ENCODE measurements around the gene TKT.

TKT gene

GRCh38 chr3:53287131-53287629 lies 31.4 kb upstream of the TKT start:
- Histone ChIP-seq H3K79me2 (ENCODE audit: control insufficient read depth, insufficient read depth, low read length, poor library complexity) (no peaks in the 10 kb centered on the region), H4K12ac (ENCODE audit: low read depth, low read length) (no peak overlapping the region), H2BK120ac (ENCODE audit: insufficient read depth, low read length, poor library complexity) (no peak overlapping the region), H3K14ac (ENCODE audit: low read length) (no peak overlapping the region), H4K8ac (ENCODE audit: low read depth, low read length) (no peak overlapping the region), H2BK5ac (ENCODE audit: low read depth, low read length, poor library complexity) (no peak overlapping the region), H2BK12ac (ENCODE audit: low read length) (no peak overlapping the region), H3K27ac (ENCODE audit: low read depth, low read length) (no peak overlapping the region), H3K9me3 (ENCODE audit: insufficient read depth, low read depth, low read length) (no peaks in the 10 kb centered on the region), H3K23ac (ENCODE audit: low read length) (no peak overlapping the region), H3K4me3 (ENCODE audit: low read depth, low read length) (no peak overlapping the region), H2AFZ (ENCODE audit: insufficient read depth, low read length, poor library complexity) (no peak overlapping the region), H3K79me1 (ENCODE audit: low read length) (no peaks in the 10 kb centered on the region), H3K4me1 (ENCODE audit: control insufficient read depth in 1 of 2, insufficient read depth in 2 of 2, low read length in 2 of 2) (no peaks in the 10 kb centered on the region), H4K91ac (ENCODE audit: low read depth, low read length) (no peak overlapping the region), H3K4ac (ENCODE audit: low read depth, low read length) (no peak overlapping the region), H2AK5ac (ENCODE audit: low read length) (no peak overlapping the region), H3K36me3 (ENCODE audit: control insufficient read depth in 1 of 2, insufficient read depth in 2 of 2, low read length in 2 of 2) (peaks cover 21 to 38% of the 10 kb centered on the region in 2 experiments), H3K4me2 (ENCODE audit: low read length) (no peak overlapping the region), H3K18ac (ENCODE audit: low read length) (no peak overlapping the region), H3K27me3 (ENCODE audit: insufficient read depth, low read length) (no peaks in the 10 kb centered on the region), H3K9ac (ENCODE audit: low read length) (no peak overlapping the region)
- no peak for DNase-seq
- WGBS (ENCODE audit: extremely low coverage, insufficient coverage, insufficient read length) = no CpG with 5 or more reads among the region's 4 CpGs

GRCh38 chr3:53286727-53287126 lies 30.9 kb upstream of the TKT start:
- Histone ChIP-seq H2AFZ (ENCODE audit: insufficient read depth, low read length, poor library complexity) (no peak overlapping the region), H3K14ac (ENCODE audit: low read length) (no peak overlapping the region), H3K4me3 (ENCODE audit: low read depth, low read length) (no peak overlapping the region), H3K27ac (ENCODE audit: low read depth, low read length) (no peak overlapping the region), H3K4ac (ENCODE audit: low read depth, low read length) (no peak overlapping the region), H4K8ac (ENCODE audit: low read depth, low read length) (no peak overlapping the region), H3K27me3 (ENCODE audit: insufficient read depth, low read length) (no peaks in the 10 kb centered on the region), H2AK5ac (ENCODE audit: low read length) (no peak overlapping the region), H3K18ac (ENCODE audit: low read length) (no peak overlapping the region), H2BK12ac (ENCODE audit: low read length) (no peak overlapping the region), H3K9me3 (ENCODE audit: insufficient read depth, low read depth, low read length) (no peaks in the 10 kb centered on the region), H3K4me2 (ENCODE audit: low read length) (no peak overlapping the region), H3K79me1 (ENCODE audit: low read length) (no peaks in the 10 kb centered on the region), H4K12ac (ENCODE audit: low read depth, low read length) (no peak overlapping the region), H3K23ac (ENCODE audit: low read length) (no peak overlapping the region), H3K79me2 (ENCODE audit: control insufficient read depth, insufficient read depth, low read length, poor library complexity) (no peaks in the 10 kb centered on the region), H3K9ac (ENCODE audit: low read length) (no peak overlapping the region), H3K36me3 (ENCODE audit: control insufficient read depth in 1 of 2, insufficient read depth in 2 of 2, low read length in 2 of 2) (peaks cover 19 to 33% of the 10 kb centered on the region in 2 experiments), H2BK120ac (ENCODE audit: insufficient read depth, low read length, poor library complexity) (no peak overlapping the region), H3K4me1 (ENCODE audit: control insufficient read depth in 1 of 2, insufficient read depth in 2 of 2, low read length in 2 of 2) (no peaks in the 10 kb centered on the region), H2BK5ac (ENCODE audit: low read depth, low read length, poor library complexity) (no peak overlapping the region), H4K91ac (ENCODE audit: low read depth, low read length) (no peak overlapping the region)
- DNase-seq = no peak
- no CpG with 5 or more reads among the region's 1 CpG for WGBS (ENCODE audit: extremely low coverage, insufficient coverage, insufficient read length)

GRCh38 chr3:53282581-53282980 lies 26.8 kb upstream of the TKT start:
- no peaks in the 10 kb centered on the region for H3K79me1 ChIP-seq (ENCODE audit: low read length)
- no peak overlapping the region for H4K8ac ChIP-seq (ENCODE audit: low read depth, low read length)
- H4K91ac ChIP-seq (ENCODE audit: low read depth, low read length) = no peak overlapping the region
- no peaks in the 10 kb centered on the region for H3K4me1 ChIP-seq (ENCODE audit: control insufficient read depth in 1 of 2, insufficient read depth in 2 of 2, low read length in 2 of 2)
- H3K4me3 ChIP-seq (ENCODE audit: low read depth, low read length) = no peak overlapping the region
- H4K12ac ChIP-seq (ENCODE audit: low read depth, low read length) = no peak overlapping the region
- H2BK12ac ChIP-seq (ENCODE audit: low read length) = no peak overlapping the region
- no peak for DNase-seq
- no peak overlapping the region for H2AFZ ChIP-seq (ENCODE audit: insufficient read depth, low read length, poor library complexity)
- H3K4me2 ChIP-seq (ENCODE audit: low read length) = no peak overlapping the region
- no peak overlapping the region for H2AK5ac ChIP-seq (ENCODE audit: low read length)
- H3K27ac ChIP-seq (ENCODE audit: low read depth, low read length) = no peak overlapping the region
- H3K4ac ChIP-seq (ENCODE audit: low read depth, low read length) = no peak overlapping the region
- H3K18ac ChIP-seq (ENCODE audit: low read length) = no peak overlapping the region
- no peaks in the 10 kb centered on the region for H3K9me3 ChIP-seq (ENCODE audit: insufficient read depth, low read depth, low read length)
- no peaks in the 10 kb centered on the region for H3K27me3 ChIP-seq (ENCODE audit: insufficient read depth, low read length)
- no peaks in the 10 kb centered on the region for H3K79me2 ChIP-seq (ENCODE audit: control insufficient read depth, insufficient read depth, low read length, poor library complexity)
- H3K36me3 ChIP-seq (ENCODE audit: control insufficient read depth in 1 of 2, insufficient read depth in 2 of 2, low read length in 2 of 2) = peaks cover 14 to 22% of the 10 kb centered on the region in 2 experiments
- no peak overlapping the region for H3K9ac ChIP-seq (ENCODE audit: low read length)
- no CpG with 5 or more reads among the region's 8 CpGs for WGBS (ENCODE audit: extremely low coverage, insufficient coverage, insufficient read length)
- H2BK120ac ChIP-seq (ENCODE audit: insufficient read depth, low read length, poor library complexity) = no peak overlapping the region
- H2BK5ac ChIP-seq (ENCODE audit: low read depth, low read length, poor library complexity) = no peak overlapping the region
- no peak overlapping the region for H3K23ac ChIP-seq (ENCODE audit: low read length)
- H3K14ac ChIP-seq (ENCODE audit: low read length) = no peak overlapping the region

- DNase-seq = no peak
- H3K79me2 ChIP-seq (ENCODE audit: control insufficient read depth, insufficient read depth, low read length, poor library complexity) = no peaks in the 10 kb centered on the region
- no peaks in the 10 kb centered on the region for H3K9me3 ChIP-seq (ENCODE audit: insufficient read depth, low read depth, low read length)
- H2BK120ac ChIP-seq (ENCODE audit: insufficient read depth, low read length, poor library complexity) = no peak overlapping the region
- peaks cover 2 to 3% of the 10 kb centered on the region in 2 experiments for H3K36me3 ChIP-seq (ENCODE audit: control insufficient read depth in 1 of 2, insufficient read depth in 2 of 2, low read length in 2 of 2)
- H3K14ac ChIP-seq (ENCODE audit: low read length) = no peak overlapping the region
- no peak overlapping the region for H4K8ac ChIP-seq (ENCODE audit: low read depth, low read length)
- H4K12ac ChIP-seq (ENCODE audit: low read depth, low read length) = no peak overlapping the region
- H3K4me1 ChIP-seq (ENCODE audit: control insufficient read depth in 1 of 2, insufficient read depth in 2 of 2, low read length in 2 of 2) = peaks cover 0 to 2% of the 10 kb centered on the region in 2 experiments
- no peak overlapping the region for H3K18ac ChIP-seq (ENCODE audit: low read length)
- no peak overlapping the region for H2BK12ac ChIP-seq (ENCODE audit: low read length)
- no peak overlapping the region for H3K27ac ChIP-seq (ENCODE audit: low read depth, low read length)
- H2BK5ac ChIP-seq (ENCODE audit: low read depth, low read length, poor library complexity) = no peak overlapping the region
- no peak overlapping the region for H2AFZ ChIP-seq (ENCODE audit: insufficient read depth, low read length, poor library complexity)
- WGBS (ENCODE audit: extremely low coverage, insufficient coverage, insufficient read length) = no CpG with 5 or more reads among the region's 4 CpGs
- H3K4me3 ChIP-seq (ENCODE audit: low read depth, low read length) = no peak overlapping the region
- H3K79me1 ChIP-seq (ENCODE audit: low read length) = peaks cover 3% of the 10 kb centered on the region
- no peak overlapping the region for H2AK5ac ChIP-seq (ENCODE audit: low read length)
- H3K4ac ChIP-seq (ENCODE audit: low read depth, low read length) = no peak overlapping the region
- H4K91ac ChIP-seq (ENCODE audit: low read depth, low read length) = no peak overlapping the region
- H3K4me2 ChIP-seq (ENCODE audit: low read length) = no peak overlapping the region
- H3K23ac ChIP-seq (ENCODE audit: low read length) = no peak overlapping the region
- H3K27me3 ChIP-seq (ENCODE audit: insufficient read depth, low read length) = no peaks in the 10 kb centered on the region
- H3K9ac ChIP-seq (ENCODE audit: low read length) = no peak overlapping the region
Observed at GRCh38 chr3:53278667-53279066, 22.8 kb upstream of the TKT start.

All from trophoblast cell (in vitro differentiated cells and primary cell).